Liver (tissue), 3 donors: ENCODE results near the gene ACKR2.

Experiments
- ATF3 ChIP-seq: IDR thresholded peaks from 2 replicates; pipeline ENCODE4 v1.6.1; 2016; ENCODE audit warnings: antibody characterized with exemption
- EGR1 ChIP-seq, 2 donors: IDR thresholded peaks; 2 replicates each; pipeline ENCODE4 v1.6.1; 2016 to 2018; ENCODE audit warnings: antibody characterized with exemption in 2 of 2, low read depth in 2 of 2
- GABPA ChIP-seq, 2 donors: IDR thresholded peaks in 1 of 2; conservative IDR thresholded peaks in 1 of 2; 2 replicates each; pipeline ENCODE4 v1.6.1; 2016; ENCODE audit warnings: antibody characterized with exemption in 2 of 2, mild to moderate bottlenecking in 1 of 2, moderate library complexity in 1 of 2
- HNF4G ChIP-seq: IDR thresholded peaks from 2 replicates; pipeline ENCODE4 v1.6.1; 2016; ENCODE audit warnings: antibody characterized with exemption
- JUND ChIP-seq, 2 donors: IDR thresholded peaks; 2 replicates each; pipeline ENCODE4 v1.6.1; 2016; ENCODE audit warnings: antibody characterized with exemption in 2 of 2
- RAD21 ChIP-seq, 2 donors: IDR thresholded peaks; 2 replicates each; pipeline ENCODE4 v1.6.1; 2016; ENCODE audit warnings: antibody characterized with exemption in 2 of 2, mild to moderate bottlenecking in 2 of 2
- REST ChIP-seq: IDR thresholded peaks from 2 replicates; pipeline ENCODE4 v1.6.1; 2016; ENCODE audit warnings: antibody characterized with exemption, mild to moderate bottlenecking
- SP1 ChIP-seq: IDR thresholded peaks from 2 replicates; pipeline ENCODE4 v1.6.1; 2018; ENCODE audit warnings: antibody characterized with exemption, mild to moderate bottlenecking
- TAF1 ChIP-seq: conservative IDR thresholded peaks from 2 replicates; pipeline ENCODE4 v1.6.1; 2016; ENCODE audit warnings: antibody characterized with exemption, mild to moderate bottlenecking
- YY1 ChIP-seq: IDR thresholded peaks from 2 replicates; pipeline ENCODE4 v1.6.1; 2016; ENCODE audit warnings: antibody characterized with exemption, mild to moderate bottlenecking
- ZBTB33 ChIP-seq: IDR thresholded peaks from 2 replicates; pipeline ENCODE4 v1.6.1; 2016; ENCODE audit warnings: antibody characterized with exemption
- TF ChIP-seq, protein P1 (sequence below): fragments of 150-350 bp; IDR thresholded peaks from 2 replicates; pipeline ENCODE4 v1.5.1; 2017; ENCODE audit warnings: improper control_type of control experiment, low read depth, low read length; ENCODE audit not compliant: missing input control
- TF ChIP-seq, protein P2 (sequence below): IDR thresholded peaks from 2 replicates; pipeline ENCODE4 v1.6.1; 2016; ENCODE audit warnings: antibody characterized with exemption
- donor health status: healthy.
- donor health status: healthy.

DNA sequence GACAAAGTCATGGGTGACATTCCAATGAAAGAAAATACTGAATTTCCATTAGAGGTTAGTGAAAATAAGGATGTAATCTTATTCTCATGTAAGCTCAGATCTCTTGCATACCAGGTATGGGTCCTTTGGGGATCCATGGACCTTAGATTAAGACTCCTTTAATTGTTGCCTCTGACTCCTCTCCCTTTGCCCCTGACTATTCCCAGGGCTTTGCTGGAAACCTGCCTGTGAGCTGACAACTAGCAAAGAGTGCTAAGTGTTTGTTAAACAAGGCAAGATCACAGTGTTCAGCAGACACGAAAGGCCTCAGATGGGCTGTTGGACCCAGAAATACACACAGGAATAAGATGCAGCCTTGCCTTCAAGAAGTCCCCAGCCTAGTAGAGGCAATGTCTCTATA lies 32.1 kb downstream of the ACKR2 start:
- TF ChIP-seq, protein P1, sequence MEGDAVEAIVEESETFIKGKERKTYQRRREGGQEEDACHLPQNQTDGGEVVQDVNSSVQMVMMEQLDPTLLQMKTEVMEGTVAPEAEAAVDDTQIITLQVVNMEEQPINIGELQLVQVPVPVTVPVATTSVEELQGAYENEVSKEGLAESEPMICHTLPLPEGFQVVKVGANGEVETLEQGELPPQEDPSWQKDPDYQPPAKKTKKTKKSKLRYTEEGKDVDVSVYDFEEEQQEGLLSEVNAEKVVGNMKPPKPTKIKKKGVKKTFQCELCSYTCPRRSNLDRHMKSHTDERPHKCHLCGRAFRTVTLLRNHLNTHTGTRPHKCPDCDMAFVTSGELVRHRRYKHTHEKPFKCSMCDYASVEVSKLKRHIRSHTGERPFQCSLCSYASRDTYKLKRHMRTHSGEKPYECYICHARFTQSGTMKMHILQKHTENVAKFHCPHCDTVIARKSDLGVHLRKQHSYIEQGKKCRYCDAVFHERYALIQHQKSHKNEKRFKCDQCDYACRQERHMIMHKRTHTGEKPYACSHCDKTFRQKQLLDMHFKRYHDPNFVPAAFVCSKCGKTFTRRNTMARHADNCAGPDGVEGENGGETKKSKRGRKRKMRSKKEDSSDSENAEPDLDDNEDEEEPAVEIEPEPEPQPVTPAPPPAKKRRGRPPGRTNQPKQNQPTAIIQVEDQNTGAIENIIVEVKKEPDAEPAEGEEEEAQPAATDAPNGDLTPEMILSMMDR, result no peak
- peak in 1 of 2 donors; percentile 58 for TF ChIP-seq JUND (IDR thresholded peaks at IDR 0.05)
- TF ChIP-seq YY1, result no peak
- no peak for TF ChIP-seq ZBTB33
- TF ChIP-seq GABPA (IDR thresholded peaks at IDR 0.05 in 1 of 2, conservative IDR thresholded peaks at IDR 0.05 in 1 of 2), result no peak
- TF ChIP-seq, protein P2, sequence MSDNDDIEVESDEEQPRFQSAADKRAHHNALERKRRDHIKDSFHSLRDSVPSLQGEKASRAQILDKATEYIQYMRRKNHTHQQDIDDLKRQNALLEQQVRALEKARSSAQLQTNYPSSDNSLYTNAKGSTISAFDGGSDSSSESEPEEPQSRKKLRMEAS, result no peak
- no peak for TF ChIP-seq REST
- TF ChIP-seq TAF1, result no peak
- no peak for TF ChIP-seq ATF3
- TF ChIP-seq EGR1 (IDR thresholded peaks at IDR 0.05; ENCODE audit: low read depth in 2 of 2), result no peak
- no peak for TF ChIP-seq SP1
- TF ChIP-seq RAD21 (IDR thresholded peaks at IDR 0.05), result no peak
- no peak for TF ChIP-seq HNF4G
